HEK293 (cell line): ENCODE data around the gene ERFE.

Experiments used
- CTCF ChIA-PET: fragments of 350-600 bp; formaldehyde crosslinking; extraction: SDS; loops from one replicate; lab custom pipeline; 2021; ENCODE audit warnings: antibody characterized with exemption; lab: Yijun Ruan, JAX
- POLR2A ChIA-PET: fragments of 300-600 bp; formaldehyde crosslinking; extraction: SDS; loops from one replicate; lab custom pipeline; 2020; ENCODE audit warnings: antibody characterized with exemption, inconsistent platforms; lab: Yijun Ruan, JAX
- H3K27ac ChIP-seq: fragments of 200-500 bp; sonication (Bioruptor generic); 2 replicates; pipeline ENCODE4 v1.5.1; 2014; ENCODE audit warnings: low read depth, low read length, control low read depth, inconsistent platforms; ENCODE audit errors: extremely low read depth
- H3K36me3 ChIP-seq, 2 experiments: fragments of 200-500 bp in 1 of 2; sonication (Bioruptor generic) in 1 of 2; 1 replicate in 1 of 2; 2 replicates in 1 of 2; pipeline ENCODE4 v1.5.1; 2014 to 2017; ENCODE audit warnings: inconsistent platforms in 2 of 2, low read length in 2 of 2; ENCODE audit not compliant: control insufficient read depth in 2 of 2, insufficient read depth in 1 of 2
- H3K4me1 ChIP-seq: fragments of 200-500 bp; sonication (Bioruptor generic); 2 replicates; pipeline ENCODE4 v1.5.1; 2014; ENCODE audit warnings: mild to moderate bottlenecking, low read length, inconsistent platforms; ENCODE audit not compliant: control insufficient read depth, insufficient read depth
- H3K4me3 ChIP-seq: 2 replicates; pipeline ENCODE4 v1.5.1; 2011; ENCODE audit warnings: low read depth, mild to moderate bottlenecking, control low read depth, low read length, moderate library complexity
- H3K9me3 ChIP-seq: fragments of 200-500 bp; sonication (Bioruptor generic); 2 replicates; pipeline ENCODE4 v1.5.1; 2014; ENCODE audit warnings: low read depth, low read length, inconsistent platforms; ENCODE audit not compliant: control insufficient read depth, insufficient read depth
- BCL11B ChIP-seq: fragments of 450-650 bp; formaldehyde crosslinking; IDR thresholded peaks from 2 replicates; pipeline ENCODE4 v1.5.1; 2016; ENCODE audit warnings: low read depth, missing biosample characterization, missing genetic modification characterization
- HOXC10 ChIP-seq: sonication (generic); formaldehyde crosslinking; IDR thresholded peaks from 2 replicates; pipeline ENCODE4 v1.8.1; 2023; ENCODE audit warnings: mild to moderate bottlenecking, missing genetic modification reagents
- KLF9 ChIP-seq: fragments of 450-650 bp; formaldehyde crosslinking; IDR thresholded peaks from 2 replicates; pipeline ENCODE4 v1.5.1; 2016; ENCODE audit warnings: missing biosample characterization, missing genetic modification characterization, low read depth
- OVOL3 ChIP-seq: fragments of 450-650 bp; formaldehyde crosslinking; IDR thresholded peaks from 2 replicates; pipeline ENCODE4 v1.5.1; 2016; ENCODE audit warnings: missing biosample characterization, missing genetic modification characterization
- PRDM1 ChIP-seq: fragments of 450-650 bp; formaldehyde crosslinking; IDR thresholded peaks from 2 replicates; pipeline ENCODE4; 2016; ENCODE audit warnings: missing biosample characterization, missing genetic modification characterization
- SP3 ChIP-seq: fragments of 450-650 bp; formaldehyde crosslinking; IDR thresholded peaks from 2 replicates; pipeline ENCODE4 v1.5.1; 2016; ENCODE audit warnings: missing biosample characterization, missing genetic modification characterization
- TRIM28 ChIP-seq: IDR thresholded peaks from 2 replicates; pipeline ENCODE4 v1.6.1; 2011; ENCODE audit warnings: low read length, control low read depth, borderline replicate concordance
- ZBTB20 ChIP-seq: fragments of 450-650 bp; formaldehyde crosslinking; IDR thresholded peaks from 2 replicates; pipeline ENCODE4 v1.5.1; 2016; ENCODE audit warnings: missing biosample characterization, missing genetic modification characterization
- ZBTB8A ChIP-seq: fragments of 450-650 bp; formaldehyde crosslinking; IDR thresholded peaks from 2 replicates; pipeline ENCODE4 v1.5.1; 2016; ENCODE audit warnings: missing biosample characterization, missing genetic modification characterization
- ZFP69B ChIP-seq: fragments of 450-650 bp; formaldehyde crosslinking; IDR thresholded peaks from 2 replicates; pipeline ENCODE4 v1.5.1; 2016; ENCODE audit warnings: missing biosample characterization, missing genetic modification characterization
- ZNF221 ChIP-seq: fragments of 450-650 bp; formaldehyde crosslinking; IDR thresholded peaks from 2 replicates; pipeline ENCODE4 v1.5.1; 2017; ENCODE audit warnings: missing biosample characterization, missing genetic modification characterization, borderline replicate concordance
- ZNF404 ChIP-seq: fragments of 450-650 bp; formaldehyde crosslinking; IDR thresholded peaks from 2 replicates; pipeline ENCODE4 v1.5.1; 2017; ENCODE audit warnings: missing biosample characterization, missing genetic modification characterization
- ZNF561 ChIP-seq: fragments of 450-650 bp; IDR thresholded peaks from 2 replicates; pipeline ENCODE4 v1.5.1; 2018; ENCODE audit warnings: missing biosample characterization, missing genetic modification characterization, borderline replicate concordance
- ZNF623 ChIP-seq: fragments of 450-650 bp; formaldehyde crosslinking; IDR thresholded peaks from 2 replicates; pipeline ENCODE4 v1.5.1; 2016; ENCODE audit warnings: missing biosample characterization, missing genetic modification characterization
- ZNF660 ChIP-seq: fragments of 450-650 bp; IDR thresholded peaks from 2 replicates; pipeline ENCODE4 v1.5.1; 2018; ENCODE audit warnings: missing biosample characterization, mild to moderate bottlenecking, missing genetic modification characterization
- ZNF747 ChIP-seq: fragments of 450-650 bp; formaldehyde crosslinking; IDR thresholded peaks from 2 replicates; pipeline ENCODE4 v1.5.1; 2016; ENCODE audit warnings: missing biosample characterization, missing genetic modification characterization
- TF ChIP-seq, protein P1 (sequence below): sonication (generic); formaldehyde crosslinking; IDR thresholded peaks from 2 replicates; pipeline ENCODE4 v1.8.1; 2022; ENCODE audit warnings: mild to moderate bottlenecking, moderate library complexity, missing genetic modification reagents
- TF ChIP-seq, protein P2 (sequence below): fragments of 450-650 bp; formaldehyde crosslinking; IDR thresholded peaks from 2 replicates; pipeline ENCODE4 v1.5.1; 2016; ENCODE audit warnings: missing biosample characterization, missing genetic modification characterization
- TF ChIP-seq, protein P3 (sequence below): fragments of 450-650 bp; formaldehyde crosslinking; IDR thresholded peaks from 2 replicates; pipeline ENCODE4 v1.5.1; 2016; ENCODE audit warnings: missing biosample characterization, missing genetic modification characterization
- TF ChIP-seq, protein P4 (sequence below): fragments of 450-650 bp; formaldehyde crosslinking; optimal IDR thresholded peaks from 2 replicates; pipeline ENCODE3; 2016; ENCODE audit warnings: missing biosample characterization, mild to moderate bottlenecking, missing genetic modification characterization

ERFE gene

DNA sequence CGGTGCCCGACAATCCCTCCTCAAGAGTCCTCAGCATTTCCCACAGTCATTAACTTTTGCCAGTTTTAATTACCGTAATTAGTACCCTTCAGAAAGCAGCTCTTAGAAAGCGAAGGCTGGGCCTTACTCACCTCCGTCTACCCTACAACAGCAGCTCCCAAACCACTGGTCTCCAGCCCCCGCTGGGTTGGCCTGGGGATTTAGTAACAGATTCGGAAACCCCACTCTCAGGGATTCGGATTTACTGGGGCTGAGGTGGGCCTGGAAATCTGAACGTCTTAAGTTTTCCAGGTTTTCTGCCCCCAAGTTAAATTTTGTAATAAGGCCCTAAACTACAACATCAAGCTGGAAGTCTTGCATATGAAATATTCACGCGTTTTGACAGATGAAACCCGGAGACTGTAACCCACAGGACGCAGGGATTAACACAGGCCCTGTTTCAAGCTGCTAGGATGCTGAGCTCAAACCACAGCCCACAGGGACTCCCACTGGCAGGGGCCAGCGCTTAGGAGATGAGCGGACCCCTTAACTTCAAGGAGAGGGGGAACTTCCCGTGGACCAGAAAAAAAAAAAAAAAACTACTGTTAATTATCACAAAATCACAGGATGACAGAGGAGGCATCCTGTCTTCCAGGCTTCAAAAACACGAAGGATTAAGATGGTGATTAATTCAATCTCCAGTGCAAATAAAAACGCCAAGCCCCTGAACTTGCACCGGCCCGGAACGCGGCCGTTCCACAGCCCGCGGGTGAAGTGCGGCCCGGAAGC lies 43.7 kb downstream of the ERFE start (continued):
- peak; percentile 8; the same call in 1 of the 2 replicates for TF ChIP-seq PRDM1 (tag by site-specific recombination)

DNA sequence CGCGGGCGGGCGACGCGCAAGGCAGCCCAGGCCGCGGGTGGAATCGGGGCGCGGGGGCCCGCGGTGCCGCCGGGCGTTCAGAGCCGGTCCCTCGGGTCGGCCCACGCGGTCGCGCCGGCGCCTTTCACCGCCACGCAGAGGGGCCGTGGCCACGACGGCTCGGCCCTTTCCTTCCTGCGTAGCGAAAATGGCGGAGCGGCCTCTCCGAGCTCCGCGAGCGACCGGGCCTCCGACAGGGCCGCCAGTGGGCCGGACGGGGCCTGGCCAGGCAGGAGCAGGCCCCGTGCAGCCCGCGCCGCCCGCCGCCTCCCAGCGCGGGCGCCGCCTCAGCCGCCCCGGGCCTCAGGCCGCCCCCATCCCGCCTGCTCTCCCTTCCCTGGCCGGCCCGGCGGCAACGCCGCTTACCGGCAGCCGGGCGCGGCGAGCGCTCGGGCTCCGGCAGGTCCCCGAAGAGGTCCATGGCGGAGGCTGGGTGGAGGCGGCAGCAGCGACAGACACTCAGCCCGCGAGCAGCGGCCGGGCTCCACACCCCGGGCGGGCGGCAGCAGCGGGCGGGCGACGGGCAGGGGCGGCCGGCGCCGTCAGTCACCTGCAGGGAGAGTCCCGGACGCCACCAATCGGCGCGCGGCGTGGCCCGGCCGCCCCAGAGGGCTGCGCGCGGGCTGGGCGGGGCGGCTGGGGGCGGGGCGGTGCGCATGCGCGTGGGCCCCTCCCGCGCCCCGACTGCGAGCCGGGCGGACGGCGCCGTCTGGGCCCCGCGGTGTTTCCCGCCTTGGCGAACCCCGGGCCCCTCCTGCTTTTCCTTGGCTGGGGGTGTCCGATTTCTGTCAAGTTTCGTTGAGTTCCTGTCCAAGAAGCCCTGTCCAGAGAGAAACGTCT lies 44.6 kb downstream of the ERFE start, which contains the start of gene ILKAP:
TSS of gene ILKAP (minus strand) at position 602 of the 879 bp plus-strand sequence. CDS start at position 460, 142 bp downstream.
- TF ChIP-seq, protein P1, sequence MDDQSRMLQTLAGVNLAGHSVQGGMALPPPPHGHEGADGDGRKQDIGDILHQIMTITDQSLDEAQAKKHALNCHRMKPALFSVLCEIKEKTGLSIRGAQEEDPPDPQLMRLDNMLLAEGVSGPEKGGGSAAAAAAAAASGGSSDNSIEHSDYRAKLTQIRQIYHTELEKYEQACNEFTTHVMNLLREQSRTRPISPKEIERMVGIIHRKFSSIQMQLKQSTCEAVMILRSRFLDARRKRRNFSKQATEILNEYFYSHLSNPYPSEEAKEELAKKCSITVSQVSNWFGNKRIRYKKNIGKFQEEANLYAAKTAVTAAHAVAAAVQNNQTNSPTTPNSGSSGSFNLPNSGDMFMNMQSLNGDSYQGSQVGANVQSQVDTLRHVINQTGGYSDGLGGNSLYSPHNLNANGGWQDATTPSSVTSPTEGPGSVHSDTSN: 0 out of 2 replicates have a peak, but pooled peaks have one; percentile 33
- 0 out of 2 replicates have a peak, but pooled peaks have one; percentile 55 for TF ChIP-seq HOXC10 (CRISPR knock-in tag)
- peak; percentile 66 for TF ChIP-seq ZBTB8A (tag by site-specific recombination)
- TF ChIP-seq ZNF561: no peak
- 0 out of 2 replicates have a peak, but pooled peaks have one; percentile 15 for TF ChIP-seq SP3 (tag by site-specific recombination)
- TF ChIP-seq ZNF623 (tag by site-specific recombination): no peak
- TF ChIP-seq, protein P2, sequence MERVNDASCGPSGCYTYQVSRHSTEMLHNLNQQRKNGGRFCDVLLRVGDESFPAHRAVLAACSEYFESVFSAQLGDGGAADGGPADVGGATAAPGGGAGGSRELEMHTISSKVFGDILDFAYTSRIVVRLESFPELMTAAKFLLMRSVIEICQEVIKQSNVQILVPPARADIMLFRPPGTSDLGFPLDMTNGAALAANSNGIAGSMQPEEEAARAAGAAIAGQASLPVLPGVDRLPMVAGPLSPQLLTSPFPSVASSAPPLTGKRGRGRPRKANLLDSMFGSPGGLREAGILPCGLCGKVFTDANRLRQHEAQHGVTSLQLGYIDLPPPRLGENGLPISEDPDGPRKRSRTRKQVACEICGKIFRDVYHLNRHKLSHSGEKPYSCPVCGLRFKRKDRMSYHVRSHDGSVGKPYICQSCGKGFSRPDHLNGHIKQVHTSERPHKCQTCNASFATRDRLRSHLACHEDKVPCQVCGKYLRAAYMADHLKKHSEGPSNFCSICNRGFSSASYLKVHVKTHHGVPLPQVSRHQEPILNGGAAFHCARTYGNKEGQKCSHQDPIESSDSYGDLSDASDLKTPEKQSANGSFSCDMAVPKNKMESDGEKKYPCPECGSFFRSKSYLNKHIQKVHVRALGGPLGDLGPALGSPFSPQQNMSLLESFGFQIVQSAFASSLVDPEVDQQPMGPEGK: peak; percentile 53; the same call in 1 of the 2 replicates
- TF ChIP-seq BCL11B (tag by site-specific recombination): no peak
- TF ChIP-seq KLF9 (tag by site-specific recombination): no peak
- no peak for TF ChIP-seq ZNF747 (tag by site-specific recombination)
- TF ChIP-seq, protein P3, sequence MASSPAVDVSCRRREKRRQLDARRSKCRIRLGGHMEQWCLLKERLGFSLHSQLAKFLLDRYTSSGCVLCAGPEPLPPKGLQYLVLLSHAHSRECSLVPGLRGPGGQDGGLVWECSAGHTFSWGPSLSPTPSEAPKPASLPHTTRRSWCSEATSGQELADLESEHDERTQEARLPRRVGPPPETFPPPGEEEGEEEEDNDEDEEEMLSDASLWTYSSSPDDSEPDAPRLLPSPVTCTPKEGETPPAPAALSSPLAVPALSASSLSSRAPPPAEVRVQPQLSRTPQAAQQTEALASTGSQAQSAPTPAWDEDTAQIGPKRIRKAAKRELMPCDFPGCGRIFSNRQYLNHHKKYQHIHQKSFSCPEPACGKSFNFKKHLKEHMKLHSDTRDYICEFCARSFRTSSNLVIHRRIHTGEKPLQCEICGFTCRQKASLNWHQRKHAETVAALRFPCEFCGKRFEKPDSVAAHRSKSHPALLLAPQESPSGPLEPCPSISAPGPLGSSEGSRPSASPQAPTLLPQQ (tag by site-specific recombination): peak; percentile 67
- TF ChIP-seq ZFP69B (tag by site-specific recombination): peak; percentile 35; the same call in 1 of the 2 replicates
- TF ChIP-seq ZNF221 (tag by site-specific recombination): no peak
- no peak for TF ChIP-seq ZNF660 (tag by site-specific recombination)
- no peak for TF ChIP-seq TRIM28
- TF ChIP-seq ZBTB20: no peak; the same call in 1 of the 2 replicates
- no peak for TF ChIP-seq OVOL3 (tag by site-specific recombination)
- no peak for TF ChIP-seq ZNF404
- TF ChIP-seq, protein P4, sequence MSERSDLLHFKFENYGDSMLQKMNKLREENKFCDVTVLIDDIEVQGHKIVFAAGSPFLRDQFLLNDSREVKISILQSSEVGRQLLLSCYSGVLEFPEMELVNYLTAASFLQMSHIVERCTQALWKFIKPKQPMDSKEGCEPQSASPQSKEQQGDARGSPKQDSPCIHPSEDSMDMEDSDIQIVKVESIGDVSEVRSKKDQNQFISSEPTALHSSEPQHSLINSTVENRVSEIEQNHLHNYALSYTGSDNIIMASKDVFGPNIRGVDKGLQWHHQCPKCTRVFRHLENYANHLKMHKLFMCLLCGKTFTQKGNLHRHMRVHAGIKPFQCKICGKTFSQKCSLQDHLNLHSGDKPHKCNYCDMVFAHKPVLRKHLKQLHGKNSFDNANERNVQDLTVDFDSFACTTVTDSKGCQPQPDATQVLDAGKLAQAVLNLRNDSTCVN: peak; percentile 23

More for the DNA sequence above, 44.6 kb downstream of the ERFE start, which contains the start of gene ILKAP:
- peaks cover 6% of the 10 kb centered on the region for H3K4me1 ChIP-seq
- no peaks in the 10 kb centered on the region for H3K9me3 ChIP-seq
- H3K4me3 ChIP-seq: peak within 1 kb of the TSS; percentile 79
- peaks cover 0 to 11% of the 10 kb centered on the region in 2 experiments; a peak in 1 of 3 replicates for H3K36me3 ChIP-seq
- ChIA-PET CTCF (interaction anchor here (0.7 to 1.2 kb wide), 4 partner anchors 16 to 233 kb away, joined by 3 to 4 read pairs (median 3); no protein-coding TSS in a partner anchor), POLR2A (interaction anchor here (1.0 to 1.7 kb wide), 3 partner anchors 27 to 37 kb away, joined by 3 to 5 read pairs (median 5); partner anchors contain the start of gene HES6)
- peak within 1 kb of the TSS; percentile 95 for H3K27ac ChIP-seq
